HG02610 (cell line): ENCODE data around the gene C15orf61.

Experiments
- ATAC-seq: cut with Tn5 transposase; IDR thresholded peaks from one replicate; pipeline ENCODE4 v1.9.1; 2021; ENCODE audit warnings: mild to moderate bottlenecking, moderate library complexity; ENCODE audit not compliant: unreplicated experiment

Gene C15orf61

GRCh38 chr15:67521029-67521782 lies at the start of gene C15orf61:
C15orf61 (plus strand) TSS chr15:67521131; CDS start chr15:67521249, 118 bp downstream.
- ATAC-seq, result peak; percentile 75

- no peak for ATAC-seq
Measured at GRCh38 chr15:67472957-67473356, 48.0 kb upstream of the C15orf61 start.

GRCh38 chr15:67474405-67475110 lies 46.4 kb upstream of the C15orf61 start:
- ATAC-seq, result no peak

GRCh38 chr15:67479781-67480505 lies 41.0 kb upstream of the C15orf61 start:
- ATAC-seq, result no peak

- ATAC-seq, result no peak
Measured at GRCh38 chr15:67480741-67481140, 40.2 kb upstream of the C15orf61 start.

GRCh38 chr15:67481680-67482079 lies 39.3 kb upstream of the C15orf61 start:
- ATAC-seq, result no peak

- ATAC-seq, result no peak
Measured at GRCh38 chr15:67495585-67495984, 25.3 kb upstream of the C15orf61 start.

GRCh38 chr15:67501177-67501835 lies 19.6 kb upstream of the C15orf61 start:
- no peak for ATAC-seq

- ATAC-seq, result no peak
Measured at GRCh38 chr15:67501836-67502461, 19.0 kb upstream of the C15orf61 start.

GRCh38 chr15:67504056-67504455 lies 16.9 kb upstream of the C15orf61 start:
- ATAC-seq, result no peak

GRCh38 chr15:67504796-67505195 lies 16.1 kb upstream of the C15orf61 start:
- no peak for ATAC-seq

GRCh38 chr15:67505675-67506572 lies 15.0 kb upstream of the C15orf61 start:
- ATAC-seq, result no peak

GRCh38 chr15:67506775-67507747 lies 13.9 kb upstream of the C15orf61 start:
- ATAC-seq, result no peak

GRCh38 chr15:67508407-67508806 lies 12.5 kb upstream of the C15orf61 start:
- no peak for ATAC-seq

GRCh38 chr15:67509918-67510317 lies 11.0 kb upstream of the C15orf61 start:
- ATAC-seq, result no peak

- ATAC-seq, result no peak
Measured at GRCh38 chr15:67510597-67511190, 10.2 kb upstream of the C15orf61 start.

GRCh38 chr15:67511606-67512005 lies 9.3 kb upstream of the C15orf61 start:
- no peak for ATAC-seq

GRCh38 chr15:67512140-67512539 lies 8.8 kb upstream of the C15orf61 start:
- no peak for ATAC-seq
